HG02870 (cell line): Measurements from ENCODE around the gene IFT122.

Experiments
- ATAC-seq: cut with Tn5 transposase; IDR thresholded peaks from one replicate; pipeline ENCODE4 v1.9.1; 2021; ENCODE audit warnings: mild to moderate bottlenecking, moderate library complexity; ENCODE audit not compliant: unreplicated experiment

IFT122 gene

GRCh38 chr3:129439226-129439816 lies 703 bp upstream of the IFT122 start:
- ATAC-seq, result no peak

DNA sequence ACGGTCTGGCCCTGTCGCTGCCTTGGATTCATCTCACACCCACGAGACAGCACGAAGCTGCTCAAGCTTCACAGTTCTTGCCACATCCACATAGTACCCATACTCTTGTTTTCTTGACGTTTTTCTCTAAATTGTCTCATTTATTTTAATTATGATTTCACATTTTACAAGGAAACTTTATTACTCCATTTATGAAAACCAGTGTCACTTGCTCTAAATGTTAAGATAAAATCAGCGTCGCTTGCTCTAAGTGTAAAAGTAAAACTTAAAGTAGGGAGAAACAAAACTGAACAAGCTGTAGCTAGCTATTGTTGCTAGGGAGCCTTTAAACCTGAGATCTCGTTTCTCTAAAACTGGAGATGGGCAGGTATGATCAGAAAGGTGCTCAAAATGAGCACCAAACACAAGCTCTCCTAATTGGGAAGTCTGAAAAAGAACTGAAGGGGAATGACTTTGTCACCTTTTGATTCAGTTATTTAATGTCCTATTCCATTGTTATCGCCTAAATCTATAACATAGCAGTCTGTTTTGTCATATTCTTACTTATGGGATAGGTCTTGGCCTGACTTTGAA lies 680 bp downstream of the IFT122 start:
- ATAC-seq, result no peak

DNA sequence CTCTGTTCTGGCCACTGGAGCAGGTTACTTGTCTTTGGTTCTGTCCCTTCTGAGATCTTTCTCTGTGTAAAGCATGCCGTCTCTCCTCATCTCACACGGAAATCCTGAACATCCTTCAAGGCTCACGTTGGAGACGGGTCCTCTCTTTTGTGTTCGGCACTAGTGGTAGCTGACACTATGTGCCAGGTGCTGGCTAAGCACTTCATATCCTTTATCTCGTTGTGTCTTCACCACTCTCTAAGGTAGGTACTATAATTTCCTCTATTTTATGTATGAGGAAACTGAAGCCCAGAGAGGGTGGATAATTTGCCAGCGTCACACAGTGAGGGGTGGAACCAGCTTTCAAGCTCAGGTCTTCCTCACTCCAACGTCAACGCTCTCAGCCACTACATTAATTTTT lies 1.2 kb downstream of the IFT122 start:
- no peak for ATAC-seq

DNA sequence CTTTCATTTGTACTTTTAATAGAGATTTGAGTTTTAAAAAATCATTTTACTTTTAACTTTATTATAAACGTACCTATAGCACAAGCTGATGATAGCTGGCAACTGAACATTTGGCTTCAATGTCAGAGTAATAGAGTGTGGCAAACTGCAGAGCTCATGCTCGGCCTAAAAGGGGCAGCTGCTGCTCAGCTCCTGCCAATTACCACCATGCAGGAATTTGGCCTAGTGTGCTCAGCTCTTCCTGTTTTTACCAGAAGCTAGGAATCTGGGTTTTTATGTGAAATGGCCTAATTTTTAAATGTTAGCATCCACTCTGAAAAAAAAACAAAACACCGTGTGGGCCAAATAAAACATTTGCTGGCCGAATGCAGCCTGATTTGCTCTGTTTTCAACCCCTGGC lies 1.8 kb downstream of the IFT122 start:
- no peak for ATAC-seq

DNA sequence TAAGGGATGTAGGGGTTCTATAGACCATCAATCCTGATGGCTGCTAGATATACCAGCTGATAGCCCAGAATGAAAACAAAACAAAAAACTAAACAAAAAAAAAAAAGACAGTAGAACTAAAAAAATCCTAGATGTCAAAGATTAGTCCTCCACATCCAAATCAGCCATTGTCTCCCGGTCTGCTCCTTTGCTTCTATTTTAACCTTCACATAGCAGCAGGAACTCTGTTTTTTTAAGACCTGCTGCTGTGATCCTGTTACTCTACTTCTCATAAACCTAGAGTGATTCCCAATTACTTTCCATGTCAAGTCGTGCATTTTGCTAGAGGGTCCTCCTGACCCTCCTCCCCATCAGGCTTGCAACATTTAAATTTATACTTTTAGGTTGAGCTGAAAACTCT lies 2.5 kb downstream of the IFT122 start:
- no peak for ATAC-seq

GRCh38 chr3:129442947-129443346 lies 2.9 kb downstream of the IFT122 start:
- ATAC-seq, result no peak

DNA sequence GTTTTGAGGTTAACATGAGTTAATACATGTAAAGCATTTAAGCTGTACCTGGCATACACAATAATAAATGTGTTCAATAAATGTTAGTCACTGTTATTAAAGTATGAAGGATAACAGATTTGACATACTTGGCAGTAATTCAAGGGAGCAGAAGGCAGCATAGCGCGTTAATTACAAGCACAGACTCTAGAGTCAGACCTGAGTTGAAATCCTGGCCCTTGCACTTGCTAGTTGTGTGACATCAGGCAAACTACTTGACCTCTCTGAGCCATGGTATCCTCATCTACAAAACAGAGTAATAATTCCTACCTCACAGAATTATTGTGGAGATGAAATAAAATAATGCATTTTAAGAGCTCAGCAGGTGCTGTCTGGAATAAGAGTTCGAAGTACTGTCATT lies 5.4 kb downstream of the IFT122 start:
- no peak for ATAC-seq

DNA sequence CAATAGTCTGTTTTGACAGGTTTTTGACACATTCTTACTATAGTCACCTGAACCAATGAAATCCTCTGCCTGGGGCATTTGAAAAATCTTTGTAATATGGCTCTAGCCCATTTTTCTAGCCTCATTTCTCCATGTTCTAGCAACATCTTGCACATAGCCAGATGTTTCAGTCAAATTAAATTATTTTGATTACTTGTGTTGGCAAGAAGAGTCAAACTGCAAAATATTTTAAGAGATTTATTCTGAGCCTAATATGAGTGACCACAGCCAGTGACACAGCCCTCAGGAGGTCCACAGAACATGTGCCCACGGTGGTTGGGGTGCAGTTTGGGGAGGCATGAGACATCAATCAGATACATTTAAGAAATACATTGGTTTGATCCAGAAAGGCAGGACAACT lies 6.9 kb downstream of the IFT122 start:
- ATAC-seq, result no peak

DNA sequence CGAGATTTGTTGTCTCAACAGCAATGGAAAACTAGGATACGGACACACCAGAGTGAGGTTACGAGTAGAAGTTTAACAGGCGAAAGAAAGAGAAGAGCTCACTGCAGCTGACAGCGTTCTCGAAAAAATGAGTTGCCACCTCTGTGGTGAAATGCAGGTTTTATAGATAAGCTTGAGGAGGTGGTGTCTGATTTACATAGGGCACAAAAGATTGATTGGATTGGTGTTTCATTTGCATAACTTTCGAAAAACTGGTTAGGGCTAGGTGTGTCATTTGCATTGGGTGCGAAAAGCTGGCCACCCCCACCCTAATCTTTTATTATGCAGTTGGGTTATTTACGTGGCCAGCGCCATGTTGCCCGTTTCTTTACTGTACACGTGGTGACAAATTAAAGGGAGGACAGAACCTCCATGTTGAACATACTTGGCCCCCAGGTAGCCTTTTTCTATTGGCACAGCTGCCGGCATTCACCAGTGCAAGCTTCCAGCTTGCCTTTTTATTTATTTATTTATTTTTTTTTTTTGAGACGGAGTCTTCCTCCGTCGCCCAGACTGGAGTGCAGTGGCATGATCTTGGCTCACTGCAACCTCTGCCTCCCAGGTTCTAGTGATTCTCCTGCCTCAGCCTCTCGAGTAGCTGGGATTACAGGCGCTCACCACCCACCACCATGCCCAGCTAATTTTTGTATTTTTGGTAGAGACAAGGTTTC lies 8.3 kb downstream of the IFT122 start:
- no peak for ATAC-seq

GRCh38 chr3:129449279-129450115 lies 9.5 kb downstream of the IFT122 start:
- ATAC-seq, result no peak

- no peak for ATAC-seq
These were observed 13.7 kb downstream of the IFT122 start for GRCh38 chr3:129453732-129454131.

GRCh38 chr3:129460155-129460554 lies 20.1 kb downstream of the IFT122 start:
- no peak for ATAC-seq

DNA sequence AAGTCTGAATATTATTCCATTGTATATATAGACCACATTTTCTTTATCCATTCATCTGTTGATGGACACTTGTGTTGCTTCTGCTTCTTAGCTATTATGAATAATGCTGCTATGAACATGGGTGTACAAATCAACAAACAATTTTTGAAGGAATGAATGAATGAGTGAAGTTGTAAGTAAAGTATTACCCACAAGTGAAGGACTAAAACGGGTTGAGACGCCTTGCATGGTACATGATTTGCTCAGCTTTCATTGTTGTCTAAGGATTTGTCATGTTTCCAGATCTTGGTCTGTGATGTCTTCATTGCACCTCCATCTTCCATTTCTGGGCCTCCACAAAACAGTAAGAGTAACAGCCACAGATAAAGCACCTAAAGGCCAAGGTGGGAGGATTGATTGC lies 20.5 kb downstream of the IFT122 start:
- ATAC-seq, result no peak

DNA sequence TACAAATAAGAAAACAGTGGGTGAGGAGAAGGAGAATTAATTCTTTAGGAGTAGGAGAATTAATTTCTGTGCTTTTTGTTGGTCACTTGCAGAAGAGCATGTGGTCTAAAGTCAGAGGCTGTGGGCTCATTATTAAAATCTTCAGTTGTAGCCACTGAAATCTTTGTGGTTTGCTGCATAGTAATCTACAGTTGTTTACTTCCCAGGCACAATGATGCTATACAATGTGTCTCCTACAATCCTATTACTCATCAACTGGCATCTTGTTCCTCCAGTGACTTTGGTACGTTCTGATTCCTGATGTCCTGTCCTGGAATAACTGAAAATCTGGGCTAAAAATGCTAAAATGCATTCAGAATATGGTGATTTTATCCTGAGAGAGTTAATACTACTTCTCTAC lies 21.0 kb downstream of the IFT122 start:
- ATAC-seq, result no peak

GRCh38 chr3:129461461-129462146 lies 21.6 kb downstream of the IFT122 start:
- no peak for ATAC-seq

GRCh38 chr3:129462361-129462968 lies 22.4 kb downstream of the IFT122 start:
- ATAC-seq, result no peak

DNA sequence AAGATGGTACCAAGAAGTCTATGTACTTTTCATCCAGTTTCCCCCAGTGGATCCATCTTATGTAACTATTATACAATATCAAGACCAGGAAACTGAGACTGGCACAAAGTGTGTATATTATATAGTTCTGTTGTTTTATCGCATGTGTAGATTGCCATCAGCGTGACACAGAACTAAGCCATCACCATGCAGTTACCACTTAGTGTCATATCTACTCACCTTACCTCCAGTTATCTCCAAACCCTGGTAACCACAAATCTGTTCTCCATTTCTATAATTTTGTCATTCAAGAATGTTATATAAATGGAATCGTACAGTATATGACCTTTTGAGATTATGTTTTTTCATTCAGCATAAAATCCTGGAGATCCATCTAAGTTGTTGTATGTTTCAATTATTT lies 23.1 kb downstream of the IFT122 start:
- no peak for ATAC-seq

- ATAC-seq, result no peak
These were observed 23.7 kb downstream of the IFT122 start for GRCh38 chr3:129463716-129464115.

GRCh38 chr3:129467932-129468331 lies 27.9 kb downstream of the IFT122 start:
- no peak for ATAC-seq

DNA sequence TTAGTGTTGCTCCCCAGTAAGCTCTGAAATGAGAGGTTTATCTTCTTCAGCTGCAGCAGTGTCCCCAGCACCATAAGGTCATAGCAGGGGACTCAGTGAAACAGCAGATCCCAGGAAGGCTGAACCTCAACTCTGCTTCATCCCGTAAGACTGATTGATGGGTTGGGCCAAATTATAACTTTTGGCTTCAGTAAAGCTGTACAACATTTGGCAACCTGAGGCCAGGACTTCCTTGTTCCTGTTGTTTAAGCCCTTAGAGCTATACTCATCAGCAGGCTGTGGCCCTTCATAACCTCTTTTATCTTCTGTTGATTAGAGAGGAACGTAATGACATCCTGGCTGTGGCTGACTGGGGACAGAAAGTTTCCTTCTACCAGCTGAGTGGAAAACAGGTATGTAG lies 29.0 kb downstream of the IFT122 start:
- ATAC-seq, result no peak

DNA sequence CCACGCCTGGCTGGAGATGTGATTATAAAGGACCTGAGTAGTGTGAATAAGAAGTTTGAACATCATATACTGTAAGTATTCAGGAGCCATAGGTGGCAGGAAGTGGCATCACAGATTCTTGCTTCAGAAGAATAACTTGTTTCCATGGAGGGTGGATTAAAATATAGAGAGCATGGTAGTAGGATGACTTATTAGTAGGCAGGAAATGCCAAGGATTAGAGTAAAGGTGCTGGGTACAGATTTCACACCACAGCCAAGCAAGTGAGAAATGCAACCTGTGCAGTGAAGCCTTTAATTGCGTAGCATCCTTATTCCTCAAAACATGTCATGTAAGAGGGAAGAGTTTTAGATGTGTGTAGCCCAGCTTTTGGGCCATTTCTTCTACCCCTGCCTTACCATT lies 30.8 kb downstream of the IFT122 start:
- ATAC-seq, result no peak
